K562 (cell line): ENCODE data around the gene SLC12A9. TPM values are rescaled to one million over a fixed set of nuclear protein-coding genes. Genes with fewer than 3 reads are reported as not detected.

Experiments
- EWSR1 ChIP-seq: fragments of 450-650 bp; IDR thresholded peaks from 2 replicates; pipeline ENCODE4 v1.6.1; 2018; ENCODE audit warnings: borderline replicate concordance, mild to moderate bottlenecking, low read depth, moderate library complexity; ENCODE audit not compliant: partially characterized antibody
- JUND ChIP-seq, 2 experiments: IDR thresholded peaks; 2 replicates in 1 of 2; 3 replicates in 1 of 2; pipeline ENCODE4 v1.6.1; 2011; ENCODE audit warnings: borderline replicate concordance in 2 of 2, low read depth in 2 of 2, low read length in 2 of 2, improper control_type of control experiment in 1 of 2, missing biosample characterization in 1 of 2, missing genetic modification characterization in 1 of 2, missing genetic modification reagents in 1 of 2
- MCM2 ChIP-seq: fragments of 450-650 bp; IDR thresholded peaks from 2 replicates; pipeline ENCODE4 v1.6.1; 2017; ENCODE audit warnings: low read depth, mild to moderate bottlenecking
- MTA2 ChIP-seq: fragments of 450-650 bp; IDR thresholded peaks from 2 replicates; pipeline ENCODE4 v1.6.1; 2016; ENCODE audit warnings: low read depth
- RAD21 ChIP-seq, 2 experiments: fragments of 250-450 bp in 1 of 2; fragments of 450-650 bp in 1 of 2; sonication (Bioruptor Pico) in 1 of 2; formaldehyde crosslinking in 1 of 2; IDR thresholded peaks in 1 of 2; conservative IDR thresholded peaks in 1 of 2; 2 replicates each; pipeline versions ENCODE4 v1.4.0 to v1.8.0; 2020 to 2022; ENCODE audit warnings: mild to moderate bottlenecking in 2 of 2, moderate library complexity in 1 of 2
- SMAD4 ChIP-seq: fragments of 250-450 bp; sonication (Bioruptor Pico); conservative IDR thresholded peaks from 2 replicates; pipeline ENCODE4 v1.8.0; 2021; ENCODE audit warnings: inconsistent platforms, mild to moderate bottlenecking, moderate library complexity
- SREBF1 ChIP-seq: fragments of 150-350 bp; IDR thresholded peaks from 2 replicates; pipeline ENCODE4 v1.6.1; 2014; ENCODE audit warnings: antibody characterized with exemption, low read depth, low read length, borderline replicate concordance
- TGIF2 ChIP-seq: sonication (generic); formaldehyde crosslinking; IDR thresholded peaks from 2 replicates; pipeline ENCODE4 v1.8.1; 2022; ENCODE audit warnings: mild to moderate bottlenecking, missing genetic modification reagents, moderate library complexity
- ZBTB1 ChIP-seq: sonication (generic); formaldehyde crosslinking; IDR thresholded peaks from 2 replicates; pipeline ENCODE4 v1.8.1; 2023; ENCODE audit warnings: missing genetic modification reagents, low read depth, mild to moderate bottlenecking, borderline replicate concordance
- ZC3H4 ChIP-seq: sonication (generic); formaldehyde crosslinking; IDR thresholded peaks from 2 replicates; pipeline ENCODE4 v1.9.0; 2021; ENCODE audit warnings: missing genetic modification reagents, borderline replicate concordance
- ZNF41 ChIP-seq: fragments of 250-450 bp; sonication (Bioruptor Pico); conservative IDR thresholded peaks from 2 replicates; pipeline ENCODE4 v1.4.0; 2020; ENCODE audit warnings: mild to moderate bottlenecking
- polyA plus RNA-seq, 8 experiments: library from polyadenylated mRNA; depleted of rRNA in 4 of 8; stranded (reverse) in 5 of 8; unstranded in 3 of 8; fragments of >200 nt; fragmentation: Nextera tagmentation in 2 of 8; fragmentation: Illumina TruSeq in 1 of 8; extraction: Ambion mirVana in 2 of 8; extraction: Trizol in 1 of 8; gene quantifications; 2 replicates each; pipeline versions ENCODE4 v1.2.1 to v1.2.3, GENCODE V29; 2011 to 2014; ENCODE audit warnings: inconsistent platforms in 1 of 8, missing spikeins in 1 of 8
- total RNA-seq, 7 experiments: library from RNA; depleted of rRNA in 6 of 7; stranded (reverse); fragments of >200 nt in 6 of 7; fragmentation: Illumina TruSeq in 2 of 7; extraction: Trizol in 2 of 7; gene quantifications; 2 replicates each; pipeline versions ENCODE4 v1.2.1 to v1.2.3, GENCODE V29; 2011 to 2021; ENCODE audit warnings: low replicate concordance in 1 of 7
- TF ChIP-seq, protein P1 (sequence below): fragments of 450-650 bp; IDR thresholded peaks from 2 replicates; pipeline ENCODE4 v1.6.1; 2018; ENCODE audit warnings: mild to moderate bottlenecking, low read depth; ENCODE audit not compliant: partially characterized antibody

Gene SLC12A9
- total and polyA plus RNA-seq, 9 of the 15 experiments (the other 6 are each of a cell fraction or from before 2014, with no cell fraction given) = 0.06 to 20.2 (median 10.7) TPM

DNA sequence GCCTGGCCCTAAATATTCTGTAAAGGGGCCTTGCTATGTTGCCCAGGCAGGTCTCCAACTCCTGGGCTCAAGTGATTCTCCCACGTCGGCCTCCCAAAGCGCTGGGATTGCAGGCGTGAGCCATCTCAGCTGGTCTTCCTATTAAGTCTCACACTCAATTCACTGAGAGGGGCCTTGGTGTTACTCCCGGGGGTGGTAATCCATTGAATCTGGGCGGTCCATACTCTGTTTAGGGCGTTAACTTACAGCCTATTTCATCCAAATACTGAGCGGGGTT, 21.7 kb downstream of the SLC12A9 start (continued):
- TF ChIP-seq ZC3H4 (CRISPR knock-in tag) = peak; percentile 90; the same call in 1 of the 2 replicates
- TF ChIP-seq SMAD4 (CRISPR knock-in tag) = no peak
- TF ChIP-seq, protein P1, sequence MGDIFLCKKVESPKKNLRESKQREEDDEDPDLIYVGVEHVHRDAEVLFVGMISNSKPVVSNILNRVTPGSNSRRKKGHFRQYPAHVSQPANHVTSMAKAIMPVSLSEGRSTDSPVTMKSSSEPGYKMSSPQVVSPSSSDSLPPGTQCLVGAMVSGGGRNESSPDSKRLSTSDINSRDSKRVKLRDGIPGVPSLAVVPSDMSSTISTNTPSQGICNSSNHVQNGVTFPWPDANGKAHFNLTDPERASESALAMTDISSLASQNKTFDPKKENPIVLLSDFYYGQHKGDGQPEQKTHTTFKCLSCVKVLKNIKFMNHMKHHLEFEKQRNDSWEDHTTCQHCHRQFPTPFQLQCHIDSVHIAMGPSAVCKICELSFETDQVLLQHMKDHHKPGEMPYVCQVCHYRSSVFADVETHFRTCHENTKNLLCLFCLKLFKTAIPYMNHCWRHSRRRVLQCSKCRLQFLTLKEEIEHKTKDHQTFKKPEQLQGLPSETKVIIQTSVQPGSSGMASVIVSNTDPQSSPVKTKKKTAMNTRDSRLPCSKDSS = no peak
- no peak for TF ChIP-seq MTA2
- TF ChIP-seq JUND (IDR thresholded peaks at IDR 0.05; ENCODE audit: borderline replicate concordance, low read depth, low read length) = no peak
- no peak for TF ChIP-seq JUND (tag; IDR thresholded peaks at IDR 0.05; ENCODE audit: borderline replicate concordance, low read depth, low read length)
- no peak for TF ChIP-seq SREBF1
- 0 out of 2 replicates have a peak, but pooled peaks have one; percentile 2 for TF ChIP-seq ZBTB1 (CRISPR knock-in tag)
- TF ChIP-seq EWSR1 = no peak
- TF ChIP-seq MCM2 = no peak
- TF ChIP-seq ZNF41 (CRISPR knock-in tag) = no peak
- TF ChIP-seq TGIF2 = no peak
- no peak for TF ChIP-seq RAD21 (CRISPR knock-in tag; conservative IDR thresholded peaks at IDR 0.05 in 1 of 2, IDR thresholded peaks at IDR 0.05 in 1 of 2)
